NCI-H526 (cell line): ENCODE measurements around the gene FAT3.

Source experiments
- DNase-seq, 2 experiments: peaks; one replicate each; lab custom pipeline; 2025; lab: John Stamatoyannopoulos, UW

Gene FAT3

GRCh38 chr11:92227959-92228935 lies 3.6 kb downstream of the FAT3 start:
- peak; percentile 60 to 72 for DNase-seq

- DNase-seq, result peak; percentile 23 to 56
Measured at GRCh38 chr11:92236856-92237255, 12.2 kb downstream of the FAT3 start.

GRCh38 chr11:92240916-92241315 lies 16.3 kb downstream of the FAT3 start:
- peak; percentile 92 to 94 for DNase-seq

- DNase-seq, result no peak
Measured at GRCh38 chr11:92245700-92246271, 21.2 kb downstream of the FAT3 start.

GRCh38 chr11:92246630-92247029 lies 22.0 kb downstream of the FAT3 start:
- no peak for DNase-seq

GRCh38 chr11:92249156-92249753 lies 24.6 kb downstream of the FAT3 start:
- peak in 1 of 2 experiments; percentile 35 for DNase-seq

- no peak for DNase-seq
Measured at GRCh38 chr11:92251980-92252379, 27.4 kb downstream of the FAT3 start.

- DNase-seq, result peak; percentile 92 to 93
Measured at GRCh38 chr11:92253421-92253820, 28.8 kb downstream of the FAT3 start.

GRCh38 chr11:92253945-92254344 lies 29.3 kb downstream of the FAT3 start:
- DNase-seq, result peak in 1 of 2 experiments; percentile 36

- DNase-seq, result no peak
Measured at GRCh38 chr11:92257536-92257935, 32.9 kb downstream of the FAT3 start.

- no peak for DNase-seq
Measured at GRCh38 chr11:92259861-92260260, 35.2 kb downstream of the FAT3 start.

GRCh38 chr11:92264350-92264749 lies 39.7 kb downstream of the FAT3 start:
- DNase-seq, result no peak

GRCh38 chr11:92266806-92267205 lies 42.2 kb downstream of the FAT3 start:
- peak; percentile 72 to 81 for DNase-seq

- no peak for DNase-seq
Measured at GRCh38 chr11:92267278-92267677, 42.7 kb downstream of the FAT3 start.

GRCh38 chr11:92267968-92268367 lies 43.4 kb downstream of the FAT3 start:
- DNase-seq, result no peak

GRCh38 chr11:92268546-92268945 lies 43.9 kb downstream of the FAT3 start:
- no peak for DNase-seq

- no peak for DNase-seq
Measured at GRCh38 chr11:92269021-92269420, 44.4 kb downstream of the FAT3 start.

- no peak for DNase-seq
Measured at GRCh38 chr11:92269841-92270240, 45.2 kb downstream of the FAT3 start.

- DNase-seq, result no peak
Measured at GRCh38 chr11:92272651-92273050, 48.0 kb downstream of the FAT3 start.
